Astrocyte (in vitro differentiated cells and primary cell): ENCODE measurements around the gene CEACAM16. TPM values are rescaled to one million over a fixed set of nuclear protein-coding genes. Genes with fewer than 3 reads are reported as not detected.

Experiments used
- DNase-seq: peaks from one replicate; pipeline ENCODE4 v3.0.0-alpha.2; 2010; ENCODE audit warnings: low read depth
- FAIRE-seq: peaks from 2 replicates; lab custom pipeline; 2011; peaks lifted over from hg19 to GRCh38; lab: Jason Lieb, UNC
- H2AFZ ChIP-seq: 2 replicates; pipeline ENCODE4 v1.6.0; 2012; ENCODE audit warnings: low read depth, low read length, inconsistent platforms
- H3K27ac ChIP-seq: 2 replicates; pipeline ENCODE4 v1.5.1; 2011; ENCODE audit warnings: low read depth, low read length, inconsistent platforms
- H3K27me3 ChIP-seq: 2 replicates; pipeline ENCODE4 v1.6.0; 2011; ENCODE audit warnings: low read length, inconsistent platforms; ENCODE audit not compliant: insufficient read depth
- H3K36me3 ChIP-seq: 2 replicates; pipeline ENCODE4 v1.5.1; 2011; ENCODE audit warnings: low read length, inconsistent platforms; ENCODE audit not compliant: insufficient read depth
- H3K4me1 ChIP-seq: 2 replicates; pipeline ENCODE4 v1.5.1; 2011; ENCODE audit warnings: low read length, inconsistent platforms; ENCODE audit not compliant: insufficient read depth
- H3K4me2 ChIP-seq: 2 replicates; pipeline ENCODE4 v1.6.0; 2012; ENCODE audit warnings: low read length, inconsistent platforms
- H3K4me3 ChIP-seq: 2 replicates; pipeline ENCODE4 v1.5.1; 2011; ENCODE audit warnings: low read depth, mild to moderate bottlenecking, low read length, inconsistent platforms; ENCODE audit not compliant: insufficient read depth
- H3K79me2 ChIP-seq: 2 replicates; pipeline ENCODE4 v1.6.0; 2012; ENCODE audit warnings: mild to moderate bottlenecking, low read length, inconsistent platforms; ENCODE audit not compliant: insufficient read depth
- H3K9ac ChIP-seq: 2 replicates; pipeline ENCODE4 v1.6.0; 2012; ENCODE audit warnings: mild to moderate bottlenecking, low read length, inconsistent platforms
- H3K9me3 ChIP-seq: 2 replicates; pipeline ENCODE4 v1.5.1; 2012; ENCODE audit warnings: low read depth, mild to moderate bottlenecking, low read length, inconsistent platforms; ENCODE audit not compliant: insufficient read depth
- H4K20me1 ChIP-seq: 2 replicates; pipeline ENCODE4 v1.6.0; 2012; ENCODE audit warnings: low read length, inconsistent platforms; ENCODE audit not compliant: insufficient read depth
- H3K27ac Mint-ChIP-seq: one replicate; pipeline ENCODE4 v1.8.0; 2021; ENCODE audit warnings: mild to moderate bottlenecking, mixed read lengths; ENCODE audit not compliant: unreplicated experiment
- H3K27me3 Mint-ChIP-seq: one replicate; pipeline ENCODE4 v1.8.0; 2021; ENCODE audit warnings: low read depth, mixed read lengths; ENCODE audit not compliant: unreplicated experiment
- H3K36me3 Mint-ChIP-seq: one replicate; pipeline ENCODE4 v1.8.0; 2021; ENCODE audit warnings: low read depth, mixed read lengths; ENCODE audit not compliant: unreplicated experiment
- H3K4me1 Mint-ChIP-seq: one replicate; pipeline ENCODE4 v1.8.0; 2021; ENCODE audit warnings: low read depth, mixed read lengths; ENCODE audit not compliant: unreplicated experiment
- H3K4me3 Mint-ChIP-seq: one replicate; pipeline ENCODE4 v1.8.0; 2021; ENCODE audit warnings: mild to moderate bottlenecking, moderate library complexity, mixed read lengths; ENCODE audit not compliant: unreplicated experiment
- H3K9me3 Mint-ChIP-seq: one replicate; pipeline ENCODE4 v1.8.0; 2021; ENCODE audit warnings: mild to moderate bottlenecking, mixed read lengths; ENCODE audit not compliant: unreplicated experiment
- EZH2 ChIP-seq: IDR thresholded peaks from 2 replicates; pipeline ENCODE4 v1.6.1; 2012; ENCODE audit warnings: mild to moderate bottlenecking, low read length, inconsistent platforms; ENCODE audit not compliant: insufficient read depth
- total RNA-seq: library from RNA; stranded (reverse); gene quantifications from 2 replicates; pipeline ENCODE4 v1.2.1, GENCODE V29; 2021
- TF ChIP-seq, protein P1 (sequence below): IDR thresholded peaks from 2 replicates; pipeline ENCODE4 v1.5.1; 2011; ENCODE audit warnings: low read depth, mild to moderate bottlenecking, inconsistent platforms, low read length, moderate library complexity; ENCODE audit not compliant: insufficient read depth

The CEACAM16 gene
- total RNA-seq, 1 donor from 2014 or later = 0.14 TPM

DNA sequence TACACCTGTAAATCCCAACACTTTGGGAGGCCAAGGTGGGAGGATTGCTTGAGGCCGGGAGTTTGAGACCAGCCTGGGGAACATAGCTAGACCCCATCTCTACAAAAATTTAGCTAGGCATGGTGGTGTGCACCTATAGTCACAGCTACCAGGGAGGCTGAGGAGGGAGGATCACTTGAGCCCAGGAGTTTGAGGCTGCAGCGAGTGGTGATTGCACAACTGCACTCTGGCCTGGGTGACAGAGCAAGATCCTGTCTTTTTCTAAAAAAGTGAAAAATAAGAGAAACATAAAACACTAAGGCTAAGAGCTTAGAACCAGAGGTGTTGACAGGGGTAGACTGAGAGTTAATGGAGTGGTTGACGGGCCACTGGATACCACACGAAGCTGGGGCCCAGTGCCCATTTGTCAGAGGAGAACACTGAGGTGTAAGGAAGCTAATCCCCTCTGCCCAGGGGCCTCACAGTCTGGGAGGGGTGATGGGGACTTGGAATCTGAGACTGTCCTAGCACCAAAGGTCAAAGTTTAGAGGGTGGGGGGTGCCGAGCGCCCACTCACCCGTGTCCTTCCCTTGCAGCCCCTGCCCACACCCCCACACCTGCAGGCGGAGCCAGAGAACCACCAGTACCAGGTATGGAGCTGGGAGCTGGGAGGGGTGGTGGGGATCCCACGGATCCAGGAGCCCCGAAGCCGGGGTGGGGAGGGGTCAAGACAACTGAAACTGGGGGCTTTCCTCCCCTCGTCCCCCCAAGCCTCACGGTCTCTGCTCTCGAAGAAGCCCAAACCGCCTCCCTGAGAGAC is 16.8 kb upstream of the CEACAM16 start:
- H3K4me2 ChIP-seq = no peak overlapping the region
- no peaks in the 10 kb centered on the region for H3K36me3 ChIP-seq
- H3K4me1 Mint-ChIP-seq = peaks cover 13% of the 10 kb centered on the region
- no peak overlapping the region for H2AFZ ChIP-seq
- H3K27me3 ChIP-seq = no peaks in the 10 kb centered on the region
- H3K27me3 Mint-ChIP-seq = no peaks in the 10 kb centered on the region
- no peak overlapping the region for H3K4me3 ChIP-seq
- H3K27ac ChIP-seq = no peak overlapping the region
- no peak overlapping the region for H3K4me3 Mint-ChIP-seq
- no peaks in the 10 kb centered on the region for H3K9me3 Mint-ChIP-seq
- no peak overlapping the region for H3K27ac Mint-ChIP-seq
- H3K9ac ChIP-seq = no peak overlapping the region
- H4K20me1 ChIP-seq = no peaks in the 10 kb centered on the region
- no peaks in the 10 kb centered on the region for H3K9me3 ChIP-seq
- DNase-seq (no peak), FAIRE-seq (no peak)
- peaks cover 12% of the 10 kb centered on the region for H3K36me3 Mint-ChIP-seq
- TF ChIP-seq, protein P1, sequence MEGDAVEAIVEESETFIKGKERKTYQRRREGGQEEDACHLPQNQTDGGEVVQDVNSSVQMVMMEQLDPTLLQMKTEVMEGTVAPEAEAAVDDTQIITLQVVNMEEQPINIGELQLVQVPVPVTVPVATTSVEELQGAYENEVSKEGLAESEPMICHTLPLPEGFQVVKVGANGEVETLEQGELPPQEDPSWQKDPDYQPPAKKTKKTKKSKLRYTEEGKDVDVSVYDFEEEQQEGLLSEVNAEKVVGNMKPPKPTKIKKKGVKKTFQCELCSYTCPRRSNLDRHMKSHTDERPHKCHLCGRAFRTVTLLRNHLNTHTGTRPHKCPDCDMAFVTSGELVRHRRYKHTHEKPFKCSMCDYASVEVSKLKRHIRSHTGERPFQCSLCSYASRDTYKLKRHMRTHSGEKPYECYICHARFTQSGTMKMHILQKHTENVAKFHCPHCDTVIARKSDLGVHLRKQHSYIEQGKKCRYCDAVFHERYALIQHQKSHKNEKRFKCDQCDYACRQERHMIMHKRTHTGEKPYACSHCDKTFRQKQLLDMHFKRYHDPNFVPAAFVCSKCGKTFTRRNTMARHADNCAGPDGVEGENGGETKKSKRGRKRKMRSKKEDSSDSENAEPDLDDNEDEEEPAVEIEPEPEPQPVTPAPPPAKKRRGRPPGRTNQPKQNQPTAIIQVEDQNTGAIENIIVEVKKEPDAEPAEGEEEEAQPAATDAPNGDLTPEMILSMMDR = no peak
- no peak for TF ChIP-seq EZH2
- peaks cover 16% of the 10 kb centered on the region for H3K4me1 ChIP-seq
- H3K79me2 ChIP-seq = no peaks in the 10 kb centered on the region

DNA sequence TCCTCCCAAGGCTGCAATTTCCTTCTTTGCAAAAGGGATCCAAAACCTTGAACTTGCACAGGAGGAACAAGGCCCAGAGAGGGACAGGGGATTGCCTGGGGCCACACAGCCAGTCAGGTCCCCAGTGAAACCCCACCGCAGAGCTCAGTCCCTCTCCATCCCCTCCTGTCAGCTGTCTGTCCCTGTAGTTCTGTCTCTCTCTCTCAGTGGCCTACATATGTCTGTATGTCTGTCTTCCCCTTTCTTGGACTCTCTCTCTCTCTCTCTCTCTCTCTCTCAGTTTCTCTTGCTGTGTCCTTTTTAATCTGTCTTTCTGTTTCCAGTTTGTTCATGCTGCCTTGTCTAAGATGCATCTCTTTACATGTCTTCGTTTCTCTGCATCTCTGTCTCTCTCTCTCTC is 16.1 kb upstream of the CEACAM16 start:
- Mint-ChIP-seq H3K4me1 (peaks cover 9% of the 10 kb centered on the region), H3K36me3 (peaks cover 9% of the 10 kb centered on the region), H3K27ac (no peak overlapping the region), H3K4me3 (no peak overlapping the region), H3K9me3 (no peaks in the 10 kb centered on the region), H3K27me3 (peaks cover under 1% of the 10 kb centered on the region)
- no peak for DNase-seq
- no peak overlapping the region for H3K27ac ChIP-seq
- H3K4me3 ChIP-seq = no peak overlapping the region
- H3K79me2 ChIP-seq = no peaks in the 10 kb centered on the region
- peaks cover 12% of the 10 kb centered on the region for H3K4me1 ChIP-seq
- H3K9me3 ChIP-seq = no peaks in the 10 kb centered on the region
- H3K27me3 ChIP-seq = no peaks in the 10 kb centered on the region
- TF ChIP-seq EZH2 = no peak
- TF ChIP-seq, protein P1 = no peak
- H3K4me2 ChIP-seq = no peak overlapping the region
- H3K36me3 ChIP-seq = no peaks in the 10 kb centered on the region
- no peak for FAIRE-seq
- no peak overlapping the region for H3K9ac ChIP-seq
- no peaks in the 10 kb centered on the region for H4K20me1 ChIP-seq
- H2AFZ ChIP-seq = no peak overlapping the region
